ENCODE results near the gene VPS26A.

GRCh38 chr10:69078311-69078710 lies 45.7 kb upstream of the VPS26A start:
- TF ChIP-seq, protein P1, sequence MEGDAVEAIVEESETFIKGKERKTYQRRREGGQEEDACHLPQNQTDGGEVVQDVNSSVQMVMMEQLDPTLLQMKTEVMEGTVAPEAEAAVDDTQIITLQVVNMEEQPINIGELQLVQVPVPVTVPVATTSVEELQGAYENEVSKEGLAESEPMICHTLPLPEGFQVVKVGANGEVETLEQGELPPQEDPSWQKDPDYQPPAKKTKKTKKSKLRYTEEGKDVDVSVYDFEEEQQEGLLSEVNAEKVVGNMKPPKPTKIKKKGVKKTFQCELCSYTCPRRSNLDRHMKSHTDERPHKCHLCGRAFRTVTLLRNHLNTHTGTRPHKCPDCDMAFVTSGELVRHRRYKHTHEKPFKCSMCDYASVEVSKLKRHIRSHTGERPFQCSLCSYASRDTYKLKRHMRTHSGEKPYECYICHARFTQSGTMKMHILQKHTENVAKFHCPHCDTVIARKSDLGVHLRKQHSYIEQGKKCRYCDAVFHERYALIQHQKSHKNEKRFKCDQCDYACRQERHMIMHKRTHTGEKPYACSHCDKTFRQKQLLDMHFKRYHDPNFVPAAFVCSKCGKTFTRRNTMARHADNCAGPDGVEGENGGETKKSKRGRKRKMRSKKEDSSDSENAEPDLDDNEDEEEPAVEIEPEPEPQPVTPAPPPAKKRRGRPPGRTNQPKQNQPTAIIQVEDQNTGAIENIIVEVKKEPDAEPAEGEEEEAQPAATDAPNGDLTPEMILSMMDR (IDR thresholded peaks at IDR 0.05), result no peak
- TF ChIP-seq POLR2A (IDR thresholded peaks at IDR 0.05), result no peak

Measured in prostate gland (tissue), 2 donors.